Transverse colon (tissue), 4 donors: ENCODE results near the gene UGT3A1.

Experiments used
- CTCF ChIP-seq, 5 experiments: fragments of 200-600 bp in 3 of 5; fragments of 450-650 bp in 2 of 5; sonication (generic) in 3 of 5; IDR thresholded peaks; 1 replicate in 2 of 5; 2 replicates in 3 of 5; pipeline ENCODE4 v1.5.1; 2016 to 2017; ENCODE audit warnings: antibody characterized with exemption in 5 of 5, inconsistent platforms in 3 of 5, mild to moderate bottlenecking in 2 of 5, moderate library complexity in 1 of 5
- POLR2AphosphoS5 ChIP-seq, 3 donors: sonication (generic); formaldehyde crosslinking; IDR thresholded peaks; one replicate each; pipeline ENCODE4 v1.6.1; 2016; ENCODE audit warnings: antibody characterized with exemption in 3 of 3

GRCh38 chr5:35979715-35980114 is 11.5 kb downstream of the UGT3A1 start:
- TF ChIP-seq CTCF (IDR thresholded peaks at IDR 0.05) = no peak
- no peak for TF ChIP-seq POLR2AphosphoS5 (IDR thresholded peaks at IDR 0.05)
